T-helper 9 cell (primary cell): ENCODE measurements around the gene TCF7L1.
A peak's percentile ranks its signal among the peaks of the same experiment; 100 is the strongest.
"Not testable (repeated sequence)": the region's sequence is repeated elsewhere in the genome, so short reads cannot be mapped to it uniquely, and the experiment has no call there.

Experiments used
- DNase-seq: peaks from one replicate; pipeline ENCODE4 v3.0.0-alpha.2; 2020

TCF7L1 gene

GRCh38 chr2:85327822-85328617, 194.8 kb downstream of the TCF7L1 start, which contains the start of gene TGOLN2:
Gene TGOLN2, minus strand, starts transcription at chr2:85327989. Its CDS starts 27 bp downstream, at chr2:85327962.
- DNase-seq, result peak; percentile 92

GRCh38 chr2:85329181-85329651, 196.0 kb downstream of the TCF7L1 start:
- no peak for DNase-seq

GRCh38 chr2:85329701-85330100, 196.5 kb downstream of the TCF7L1 start:
- DNase-seq, result not testable (repeated sequence)

GRCh38 chr2:85330839-85331636, 197.8 kb downstream of the TCF7L1 start:
- DNase-seq, result no peak

- not testable (repeated sequence) for DNase-seq
Observed at GRCh38 chr2:85333877-85334276, 200.7 kb downstream of the TCF7L1 start.

- no peak for DNase-seq
Observed at GRCh38 chr2:85334928-85335327, 201.7 kb downstream of the TCF7L1 start.

DNA sequence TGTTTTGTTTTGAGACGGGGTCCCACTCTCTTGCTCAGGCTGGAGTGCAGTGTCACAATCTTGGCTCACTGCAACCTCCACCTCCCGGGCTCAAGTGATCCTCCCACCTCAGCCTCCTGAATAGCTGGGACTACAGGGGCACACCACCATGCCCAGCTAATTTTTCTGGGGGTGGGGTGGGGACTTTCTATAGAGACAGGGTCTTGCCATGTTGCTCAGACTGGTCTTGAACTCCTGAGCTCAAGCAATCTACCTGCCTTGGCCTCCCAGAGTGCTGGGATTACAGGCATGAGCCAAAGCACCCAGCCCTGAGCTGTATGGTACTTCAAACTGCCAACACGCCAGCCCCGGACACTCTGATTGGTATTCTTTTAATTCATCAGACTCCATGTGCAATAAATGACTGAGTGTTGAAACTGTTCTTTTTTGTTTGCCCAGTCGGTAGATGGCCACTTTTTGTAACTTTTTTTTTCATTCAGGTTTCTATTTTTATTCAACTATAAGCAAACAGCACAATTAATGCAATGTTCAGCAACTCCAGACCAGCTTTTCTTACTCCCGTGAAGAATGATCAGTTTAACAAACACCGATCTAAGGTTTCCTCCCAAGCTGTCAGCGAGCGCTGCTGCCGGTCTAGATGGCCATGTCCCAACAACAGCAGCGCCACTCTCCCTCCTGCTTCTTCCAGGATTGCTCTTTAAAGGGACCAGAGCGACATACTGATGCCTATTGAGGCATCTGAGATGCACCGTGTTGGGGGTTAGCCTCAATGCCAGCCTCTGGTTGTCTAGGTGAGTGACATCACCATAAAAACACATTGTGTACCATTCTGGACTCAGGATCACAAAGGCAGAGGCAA, 207.1 kb downstream of the TCF7L1 start:
- no peak for DNase-seq

DNA sequence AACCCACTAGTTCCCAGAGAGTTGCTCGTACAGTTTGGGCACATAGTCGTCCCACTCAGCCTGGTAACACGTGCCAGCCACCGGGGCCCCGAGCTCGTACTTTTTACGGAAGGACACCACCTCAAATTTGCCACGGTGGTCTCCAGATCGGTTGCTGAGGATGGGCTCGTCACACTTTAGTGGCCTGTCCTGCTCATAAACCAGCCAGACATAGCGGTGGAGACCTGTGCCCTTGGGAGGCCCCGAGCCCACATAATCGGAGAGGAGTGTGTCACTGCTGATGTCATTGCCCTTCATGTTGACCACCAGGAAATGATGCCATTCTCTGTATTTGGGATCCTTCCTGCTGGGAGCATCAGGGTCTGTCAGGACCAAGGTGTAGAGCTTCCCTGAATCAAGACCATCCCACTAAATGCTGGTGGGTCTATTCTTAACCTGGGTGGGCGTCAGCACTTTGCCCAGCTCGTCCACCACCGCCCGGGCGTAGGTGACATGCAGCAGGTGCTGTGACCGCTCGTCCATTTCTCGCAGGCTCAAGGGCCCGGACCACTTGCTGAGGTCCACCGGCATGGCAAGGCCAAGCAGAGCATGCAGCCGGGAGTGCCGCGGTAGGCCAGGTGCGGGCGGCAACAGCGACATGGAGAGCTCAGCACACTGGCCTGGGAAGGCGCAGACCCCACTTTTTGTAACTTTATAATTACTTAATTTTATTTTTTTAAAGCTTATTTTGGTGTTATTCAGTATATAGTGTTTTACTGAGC, 208.3 kb downstream of the TCF7L1 start:
- DNase-seq, result no peak

- DNase-seq, result no peak
Observed at GRCh38 chr2:85342156-85342555, 209.0 kb downstream of the TCF7L1 start.

GRCh38 chr2:85343207-85343895, 210.2 kb downstream of the TCF7L1 start:
- not testable (repeated sequence) for DNase-seq

GRCh38 chr2:85344356-85344954, 211.3 kb downstream of the TCF7L1 start:
- no peak for DNase-seq

DNA sequence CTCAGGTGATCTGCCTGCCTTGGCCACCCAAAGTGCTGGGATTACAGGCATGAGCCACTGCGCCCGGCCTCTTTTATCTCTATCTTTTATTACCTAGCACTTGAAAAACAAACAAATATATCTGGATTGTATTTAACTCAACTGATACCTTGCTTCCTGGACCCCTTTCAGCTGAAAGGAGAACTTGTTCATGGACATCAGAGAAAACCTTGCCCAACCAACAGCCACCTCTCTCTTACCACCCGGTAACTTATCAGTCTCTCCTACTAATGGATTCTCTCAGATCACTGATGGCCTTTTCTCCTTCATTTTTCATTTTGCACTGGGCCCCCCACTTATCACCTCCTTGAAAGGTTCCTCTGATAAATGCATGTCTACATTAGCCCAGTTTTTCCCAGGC, 214.4 kb downstream of the TCF7L1 start:
- no peak for DNase-seq

GRCh38 chr2:85353876-85354285, 220.7 kb downstream of the TCF7L1 start:
- peak; percentile 5 for DNase-seq

- peak; percentile 93 for DNase-seq
Observed at GRCh38 chr2:85354286-85355072, 221.3 kb downstream of the TCF7L1 start, which contains the start of the genes ELMOD3 and RETSAT. Gene ELMOD3, plus strand, starts transcription at chr2:85354769. Its CDS starts 2,430 bp downstream, at chr2:85357199. Gene RETSAT, minus strand, starts transcription at chr2:85354528. Its CDS starts 21 bp downstream, at chr2:85354507.

DNA sequence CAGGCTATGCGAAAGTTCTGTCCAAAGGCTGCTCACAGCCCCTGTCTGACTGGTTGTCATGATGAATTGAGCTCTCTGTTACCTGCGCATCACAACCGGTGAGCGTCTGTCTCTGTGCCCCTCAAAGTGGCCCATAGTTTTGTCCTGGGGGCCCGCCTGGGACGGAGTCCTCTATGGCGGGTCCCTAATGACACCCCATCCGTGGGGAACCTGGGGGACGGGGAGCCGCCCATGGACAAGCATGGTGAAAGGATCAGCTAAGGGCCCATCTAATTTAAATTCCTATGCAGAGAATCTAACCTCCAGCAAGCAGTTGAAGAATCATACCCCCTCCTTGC, 221.8 kb downstream of the TCF7L1 start:
- no peak for DNase-seq

GRCh38 chr2:85355521-85355920, 222.3 kb downstream of the TCF7L1 start:
- DNase-seq, result no peak

DNA sequence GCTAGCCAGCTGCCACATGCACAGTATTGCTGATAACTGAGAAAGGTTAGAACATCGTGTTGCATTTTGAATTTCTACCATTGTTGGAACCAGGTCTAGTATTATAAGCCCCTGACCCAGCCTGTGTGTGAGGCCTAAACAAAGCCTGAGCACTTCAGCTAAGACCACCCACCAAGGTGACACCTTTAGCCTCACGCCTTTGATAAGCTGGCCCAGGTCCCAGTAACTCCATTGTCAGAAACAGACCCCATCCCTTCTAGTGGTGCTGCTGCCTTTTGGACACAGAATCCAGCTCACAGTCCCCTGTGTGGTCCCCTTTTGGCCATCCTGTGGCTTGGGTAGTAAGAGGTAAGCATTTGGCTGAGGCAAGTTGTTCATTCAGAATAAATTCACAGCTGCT, 223.0 kb downstream of the TCF7L1 start:
- no peak for DNase-seq

DNA sequence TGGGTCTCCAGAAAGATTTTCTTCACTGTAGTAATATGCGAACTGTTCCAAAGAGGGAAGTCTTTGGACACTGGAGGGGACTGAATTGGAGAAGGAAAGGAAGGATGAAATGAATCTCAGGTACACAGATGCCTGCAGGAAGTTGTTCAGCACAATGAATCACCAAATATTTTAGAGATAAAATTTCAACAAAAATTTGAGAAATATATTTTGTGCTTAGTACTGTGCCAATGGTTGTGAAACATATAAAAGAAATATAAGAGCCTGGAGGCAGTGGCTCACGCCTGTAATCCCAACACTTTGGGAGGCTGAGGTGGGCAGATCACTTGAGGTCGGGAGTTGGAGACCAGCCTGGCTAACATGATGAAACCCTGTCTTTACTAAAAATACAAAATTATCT, 224.5 kb downstream of the TCF7L1 start:
- no peak for DNase-seq
